HEK293 (cell line): Measurements from ENCODE around the gene NINJ1.

Source experiments
- KLF7 ChIP-seq: fragments of 450-650 bp; formaldehyde crosslinking; IDR thresholded peaks from 2 replicates; pipeline ENCODE4 v1.5.1; 2016; ENCODE audit warnings: missing biosample characterization, missing genetic modification characterization, borderline replicate concordance
- YY1 ChIP-seq: fragments of 450-650 bp; formaldehyde crosslinking; IDR thresholded peaks from 2 replicates; pipeline ENCODE4 v1.5.1; 2018; ENCODE audit warnings: missing biosample characterization, missing genetic modification characterization
- ZBTB1 ChIP-seq: fragments of 450-650 bp; formaldehyde crosslinking; IDR thresholded peaks from 2 replicates; pipeline ENCODE4 v1.5.1; 2016; ENCODE audit warnings: missing biosample characterization, missing genetic modification characterization
- ZFP41 ChIP-seq: fragments of 450-650 bp; formaldehyde crosslinking; IDR thresholded peaks from 2 replicates; pipeline ENCODE4 v1.5.1; 2016; ENCODE audit warnings: missing biosample characterization, missing genetic modification characterization, borderline replicate concordance
- ZNF155 ChIP-seq: fragments of 450-650 bp; formaldehyde crosslinking; IDR thresholded peaks from 2 replicates; pipeline ENCODE4 v1.5.1; 2016; ENCODE audit warnings: missing biosample characterization, missing genetic modification characterization
- ZNF174 ChIP-seq: fragments of 450-650 bp; formaldehyde crosslinking; IDR thresholded peaks from 2 replicates; pipeline ENCODE4 v1.5.0; 2017; ENCODE audit warnings: missing biosample characterization, mild to moderate bottlenecking, missing genetic modification characterization
- ZNF24 ChIP-seq: fragments of 450-650 bp; formaldehyde crosslinking; IDR thresholded peaks from 2 replicates; pipeline ENCODE4 v1.5.1; 2016; ENCODE audit warnings: missing biosample characterization, missing genetic modification characterization
- ZNF274 ChIP-seq, 2 experiments: fragments of 200-500 bp in 1 of 2; fragments of 450-650 bp in 1 of 2; sonication (Bioruptor generic) in 1 of 2; formaldehyde crosslinking in 1 of 2; IDR thresholded peaks; 2 replicates each; pipeline versions ENCODE4 v1.5.1 to v1.6.1; 2014 to 2016; ENCODE audit warnings: borderline replicate concordance in 1 of 2, inconsistent platforms in 1 of 2, low read length in 1 of 2, missing biosample characterization in 1 of 2, missing genetic modification characterization in 1 of 2
- ZNF677 ChIP-seq: fragments of 450-650 bp; IDR thresholded peaks from 2 replicates; pipeline ENCODE4 v1.5.0; 2018; ENCODE audit warnings: missing biosample characterization, mild to moderate bottlenecking, missing genetic modification characterization, moderate library complexity
- TF ChIP-seq, protein P1 (sequence below): fragments of 450-650 bp; formaldehyde crosslinking; IDR thresholded peaks from 2 replicates; pipeline ENCODE4 v1.5.1; 2017; ENCODE audit warnings: missing biosample characterization, missing genetic modification characterization
- TF ChIP-seq, protein P2 (sequence below): fragments of 450-650 bp; formaldehyde crosslinking; IDR thresholded peaks from 2 replicates; pipeline ENCODE4 v1.5.1; 2016; ENCODE audit warnings: missing biosample characterization, missing genetic modification characterization
- TF ChIP-seq, protein P3 (sequence below): fragments of 450-650 bp; formaldehyde crosslinking; conservative IDR thresholded peaks from 2 replicates; pipeline ENCODE4 v1.5.1; 2016; ENCODE audit warnings: low read depth, missing biosample characterization, missing genetic modification characterization

DNA sequence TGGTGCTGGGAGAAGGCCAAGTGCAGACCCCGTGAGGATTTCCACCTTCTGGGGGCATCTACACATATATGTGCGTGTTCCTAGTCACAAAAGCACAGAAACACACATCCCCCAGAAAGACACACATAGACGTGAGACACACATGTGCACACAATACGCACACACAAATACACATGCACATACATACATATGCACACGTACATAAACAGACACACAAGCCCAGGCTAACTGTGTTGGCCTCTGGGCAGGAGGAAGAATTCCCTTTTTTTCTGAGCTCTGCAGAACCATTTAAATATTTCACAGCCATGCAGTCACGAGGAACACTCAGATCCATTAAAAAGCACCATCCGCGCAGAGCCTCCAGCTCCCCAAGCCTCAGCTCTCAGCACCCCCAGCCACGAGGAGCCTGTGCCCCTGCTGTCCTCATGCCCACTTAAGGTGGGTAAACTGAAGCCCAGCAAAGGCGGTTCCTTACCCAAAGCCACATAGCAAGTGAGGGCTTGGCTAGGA, 5.3 kb downstream of the NINJ1 start:
- TF ChIP-seq ZFP41: no peak
- TF ChIP-seq KLF7: no peak
- TF ChIP-seq, protein P1, sequence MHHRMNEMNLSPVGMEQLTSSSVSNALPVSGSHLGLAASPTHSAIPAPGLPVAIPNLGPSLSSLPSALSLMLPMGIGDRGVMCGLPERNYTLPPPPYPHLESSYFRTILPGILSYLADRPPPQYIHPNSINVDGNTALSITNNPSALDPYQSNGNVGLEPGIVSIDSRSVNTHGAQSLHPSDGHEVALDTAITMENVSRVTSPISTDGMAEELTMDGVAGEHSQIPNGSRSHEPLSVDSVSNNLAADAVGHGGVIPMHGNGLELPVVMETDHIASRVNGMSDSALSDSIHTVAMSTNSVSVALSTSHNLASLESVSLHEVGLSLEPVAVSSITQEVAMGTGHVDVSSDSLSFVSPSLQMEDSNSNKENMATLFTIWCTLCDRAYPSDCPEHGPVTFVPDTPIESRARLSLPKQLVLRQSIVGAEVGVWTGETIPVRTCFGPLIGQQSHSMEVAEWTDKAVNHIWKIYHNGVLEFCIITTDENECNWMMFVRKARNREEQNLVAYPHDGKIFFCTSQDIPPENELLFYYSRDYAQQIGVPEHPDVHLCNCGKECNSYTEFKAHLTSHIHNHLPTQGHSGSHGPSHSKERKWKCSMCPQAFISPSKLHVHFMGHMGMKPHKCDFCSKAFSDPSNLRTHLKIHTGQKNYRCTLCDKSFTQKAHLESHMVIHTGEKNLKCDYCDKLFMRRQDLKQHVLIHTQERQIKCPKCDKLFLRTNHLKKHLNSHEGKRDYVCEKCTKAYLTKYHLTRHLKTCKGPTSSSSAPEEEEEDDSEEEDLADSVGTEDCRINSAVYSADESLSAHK: no peak
- no peak for TF ChIP-seq ZNF155
- TF ChIP-seq ZBTB1 (tag by site-specific recombination): no peak
- no peak for TF ChIP-seq YY1 (tag by site-specific recombination)
- no peak for TF ChIP-seq ZNF174
- TF ChIP-seq, protein P2, sequence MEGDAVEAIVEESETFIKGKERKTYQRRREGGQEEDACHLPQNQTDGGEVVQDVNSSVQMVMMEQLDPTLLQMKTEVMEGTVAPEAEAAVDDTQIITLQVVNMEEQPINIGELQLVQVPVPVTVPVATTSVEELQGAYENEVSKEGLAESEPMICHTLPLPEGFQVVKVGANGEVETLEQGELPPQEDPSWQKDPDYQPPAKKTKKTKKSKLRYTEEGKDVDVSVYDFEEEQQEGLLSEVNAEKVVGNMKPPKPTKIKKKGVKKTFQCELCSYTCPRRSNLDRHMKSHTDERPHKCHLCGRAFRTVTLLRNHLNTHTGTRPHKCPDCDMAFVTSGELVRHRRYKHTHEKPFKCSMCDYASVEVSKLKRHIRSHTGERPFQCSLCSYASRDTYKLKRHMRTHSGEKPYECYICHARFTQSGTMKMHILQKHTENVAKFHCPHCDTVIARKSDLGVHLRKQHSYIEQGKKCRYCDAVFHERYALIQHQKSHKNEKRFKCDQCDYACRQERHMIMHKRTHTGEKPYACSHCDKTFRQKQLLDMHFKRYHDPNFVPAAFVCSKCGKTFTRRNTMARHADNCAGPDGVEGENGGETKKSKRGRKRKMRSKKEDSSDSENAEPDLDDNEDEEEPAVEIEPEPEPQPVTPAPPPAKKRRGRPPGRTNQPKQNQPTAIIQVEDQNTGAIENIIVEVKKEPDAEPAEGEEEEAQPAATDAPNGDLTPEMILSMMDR: no peak
- no peak for TF ChIP-seq ZNF274 (IDR thresholded peaks at IDR 0.05; ENCODE audit: low read length)
- TF ChIP-seq ZNF274 (tag by site-specific recombination; IDR thresholded peaks at IDR 0.05; ENCODE audit: borderline replicate concordance): no peak
- no peak for TF ChIP-seq ZNF677 (tag by site-specific recombination)
- TF ChIP-seq ZNF24: no peak
- TF ChIP-seq, protein P3, sequence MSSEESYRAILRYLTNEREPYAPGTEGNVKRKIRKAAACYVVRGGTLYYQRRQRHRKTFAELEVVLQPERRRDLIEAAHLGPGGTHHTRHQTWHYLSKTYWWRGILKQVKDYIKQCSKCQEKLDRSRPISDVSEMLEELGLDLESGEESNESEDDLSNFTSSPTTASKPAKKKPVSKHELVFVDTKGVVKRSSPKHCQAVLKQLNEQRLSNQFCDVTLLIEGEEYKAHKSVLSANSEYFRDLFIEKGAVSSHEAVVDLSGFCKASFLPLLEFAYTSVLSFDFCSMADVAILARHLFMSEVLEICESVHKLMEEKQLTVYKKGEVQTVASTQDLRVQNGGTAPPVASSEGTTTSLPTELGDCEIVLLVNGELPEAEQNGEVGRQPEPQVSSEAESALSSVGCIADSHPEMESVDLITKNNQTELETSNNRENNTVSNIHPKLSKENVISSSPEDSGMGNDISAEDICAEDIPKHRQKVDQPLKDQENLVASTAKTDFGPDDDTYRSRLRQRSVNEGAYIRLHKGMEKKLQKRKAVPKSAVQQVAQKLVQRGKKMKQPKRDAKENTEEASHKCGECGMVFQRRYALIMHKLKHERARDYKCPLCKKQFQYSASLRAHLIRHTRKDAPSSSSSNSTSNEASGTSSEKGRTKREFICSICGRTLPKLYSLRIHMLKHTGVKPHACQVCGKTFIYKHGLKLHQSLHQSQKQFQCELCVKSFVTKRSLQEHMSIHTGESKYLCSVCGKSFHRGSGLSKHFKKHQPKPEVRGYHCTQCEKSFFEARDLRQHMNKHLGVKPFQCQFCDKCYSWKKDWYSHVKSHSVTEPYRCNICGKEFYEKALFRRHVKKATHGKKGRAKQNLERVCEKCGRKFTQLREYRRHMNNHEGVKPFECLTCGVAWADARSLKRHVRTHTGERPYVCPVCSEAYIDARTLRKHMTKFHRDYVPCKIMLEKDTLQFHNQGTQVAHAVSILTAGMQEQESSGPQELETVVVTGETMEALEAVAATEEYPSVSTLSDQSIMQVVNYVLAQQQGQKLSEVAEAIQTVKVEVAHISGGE: no peak
